ENCODE measurements around the gene CGREF1.

GRCh38 chr2:27092696-27093429 is 26.1 kb downstream of the CGREF1 start:
- TF ChIP-seq CTCF (conservative IDR thresholded peaks at IDR 0.05 in 1 of 2, IDR thresholded peaks at IDR 0.05 in 1 of 2; ENCODE audit: low read depth in 1 of 2, low read length in 2 of 2) (no peak), EZH2 (IDR thresholded peaks at IDR 0.05; ENCODE audit: low read length, missing control alignments) (no peak)
